ENCODE data around the gene COG5. TPM values are rescaled to one million over a fixed set of nuclear protein-coding genes. Genes with fewer than 3 reads are reported as not detected.

The COG5 gene
- total RNA-seq, 1 experiment from 2014 or later: 23.6 TPM

- TF ChIP-seq CTCF (IDR thresholded peaks at IDR 0.05; ENCODE audit: unreplicated experiment): no peak
- CTCF ChIA-PET: no interaction called here
- Mint-ChIP-seq H3K36me3 (ENCODE audit: insufficient read depth, unreplicated experiment) (peaks cover 12% of the 10 kb centered on the region), H3K4me1 (ENCODE audit: low read depth, unreplicated experiment) (no peaks in the 10 kb centered on the region), H3K27ac (ENCODE audit: unreplicated experiment) (no peak overlapping the region), H3K4me3 (ENCODE audit: low read depth, unreplicated experiment) (no peak overlapping the region), H3K9me3 (ENCODE audit: low read depth, unreplicated experiment) (no peaks in the 10 kb centered on the region), H3K27me3 (ENCODE audit: unreplicated experiment) (no peaks in the 10 kb centered on the region)
- no TSS peak for BruUV-seq (replicated peaks)
- DNase-seq: no peak
- intact Hi-C loops (cut with micrococcal nuclease; ENCODE audit: unreplicated experiment): no loop called here
These were observed 29.3 kb upstream of the COG5 start for GRCh38 chr7:107593025-107593410.

DNA sequence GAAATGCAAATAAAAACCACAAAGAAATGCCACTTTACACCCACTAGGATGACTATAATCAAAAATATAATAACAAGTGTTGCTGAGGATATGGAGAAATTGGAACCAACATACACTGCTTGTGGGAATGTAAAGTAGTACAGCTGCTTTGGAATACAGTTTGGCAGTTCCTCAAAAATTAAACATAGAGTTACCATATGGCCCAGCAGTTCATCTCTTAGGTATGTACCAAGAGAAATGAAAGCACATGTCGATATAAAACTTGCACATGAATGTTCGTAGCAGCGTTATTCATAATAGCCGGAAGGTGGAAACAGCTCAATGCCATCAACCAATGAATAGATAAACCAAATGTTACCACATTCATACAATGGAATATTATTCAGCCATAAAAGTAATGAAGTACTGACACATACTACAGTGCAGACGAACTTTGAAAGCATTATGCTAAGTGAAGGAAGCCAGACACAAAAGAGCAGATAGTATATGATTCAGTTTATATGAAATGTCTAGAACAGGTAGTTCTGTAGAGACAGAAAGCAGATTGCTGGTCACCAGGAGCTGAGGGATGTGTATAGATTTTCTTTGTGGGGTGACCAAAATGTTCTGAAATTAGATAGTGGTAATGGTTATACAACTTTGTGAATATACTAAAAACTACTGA lies 28.8 kb upstream of the COG5 start:
- no peaks in the 10 kb centered on the region for H3K27me3 Mint-ChIP-seq (ENCODE audit: unreplicated experiment)
- H3K9me3 Mint-ChIP-seq (ENCODE audit: low read depth, unreplicated experiment): no peaks in the 10 kb centered on the region
- no peak for TF ChIP-seq CTCF (IDR thresholded peaks at IDR 0.05; ENCODE audit: unreplicated experiment)
- H3K4me1 Mint-ChIP-seq (ENCODE audit: low read depth, unreplicated experiment): no peaks in the 10 kb centered on the region
- CTCF ChIA-PET: no interaction called here
- H3K4me3 Mint-ChIP-seq (ENCODE audit: low read depth, unreplicated experiment): no peak overlapping the region
- peaks cover 12% of the 10 kb centered on the region for H3K36me3 Mint-ChIP-seq (ENCODE audit: insufficient read depth, unreplicated experiment)
- BruUV-seq (replicated peaks): no TSS peak
- H3K27ac Mint-ChIP-seq (ENCODE audit: unreplicated experiment): no peak overlapping the region
- intact Hi-C loops (cut with micrococcal nuclease; ENCODE audit: unreplicated experiment): no loop called here
- no peak for DNase-seq

- intact Hi-C loops (cut with micrococcal nuclease; ENCODE audit: unreplicated experiment): no loop called here
These were observed 27.7 kb upstream of the COG5 start for GRCh38 chr7:107591421-107591820.

GRCh38 chr7:107588529-107589130 lies 24.9 kb upstream of the COG5 start:
- no peak for TF ChIP-seq CTCF (IDR thresholded peaks at IDR 0.05; ENCODE audit: unreplicated experiment)
- Mint-ChIP-seq H3K27ac (ENCODE audit: unreplicated experiment) (no peak overlapping the region), H3K9me3 (ENCODE audit: low read depth, unreplicated experiment) (no peaks in the 10 kb centered on the region), H3K27me3 (ENCODE audit: unreplicated experiment) (no peaks in the 10 kb centered on the region), H3K36me3 (ENCODE audit: insufficient read depth, unreplicated experiment) (peaks cover 4% of the 10 kb centered on the region), H3K4me1 (ENCODE audit: low read depth, unreplicated experiment) (no peaks in the 10 kb centered on the region), H3K4me3 (ENCODE audit: low read depth, unreplicated experiment) (no peak overlapping the region)
- BruUV-seq (replicated peaks): no TSS peak
- no peak for DNase-seq
- intact Hi-C loops (cut with micrococcal nuclease; ENCODE audit: unreplicated experiment): loop anchor here (10.0 kb wide), 1 partner anchor 136 kb away; no protein-coding TSS in a partner anchor
- CTCF ChIA-PET: no interaction called here

More at GRCh38 chr7:107591421-107591820, 27.7 kb upstream of the COG5 start:
- TF ChIP-seq CTCF (IDR thresholded peaks at IDR 0.05; ENCODE audit: unreplicated experiment): no peak
- peaks cover 4% of the 10 kb centered on the region for H3K36me3 Mint-ChIP-seq (ENCODE audit: insufficient read depth, unreplicated experiment)
- H3K9me3 Mint-ChIP-seq (ENCODE audit: low read depth, unreplicated experiment): no peaks in the 10 kb centered on the region
- CTCF ChIA-PET: no interaction called here
- H3K4me1 Mint-ChIP-seq (ENCODE audit: low read depth, unreplicated experiment): no peaks in the 10 kb centered on the region
- H3K27ac Mint-ChIP-seq (ENCODE audit: unreplicated experiment): no peak overlapping the region
- H3K4me3 Mint-ChIP-seq (ENCODE audit: low read depth, unreplicated experiment): no peak overlapping the region
- BruUV-seq (replicated peaks): no TSS peak
- no peaks in the 10 kb centered on the region for H3K27me3 Mint-ChIP-seq (ENCODE audit: unreplicated experiment)
- no peak for DNase-seq

Data from Calu3 (cell line).